Neural cell (in vitro differentiated cells): ENCODE measurements around the gene C13orf46. TPM values are rescaled to one million over a fixed set of nuclear protein-coding genes. Genes with fewer than 3 reads are reported as not detected.

Experiments
- H2AFZ ChIP-seq: fragments of 200-600, 300-800 bp; sonication (generic), shearing (Covaris generic); 2 replicates; pipeline ENCODE4 v1.6.0; 2014; ENCODE audit warnings: low read depth, mild to moderate bottlenecking, antibody characterized with exemption, low read length, moderate library complexity
- H3F3A ChIP-seq: fragments of 200-600 bp; shearing (Covaris generic); 2 replicates; pipeline ENCODE4 v1.6.1; 2016; ENCODE audit warnings: mild to moderate bottlenecking, moderate library complexity, mixed read lengths, antibody characterized with exemption, low read length; ENCODE audit not compliant: insufficient read depth, poor library complexity, severe bottlenecking
- H3K27ac ChIP-seq: fragments of 200-600, 300-800 bp; sonication (generic), shearing (Covaris generic); 2 replicates; pipeline ENCODE4 v1.5.1; 2014; ENCODE audit warnings: mild to moderate bottlenecking, low read length, moderate library complexity
- H3K27me3 ChIP-seq: fragments of 300-800, 200-600 bp; sonication (generic), shearing (Covaris generic); 2 replicates; pipeline ENCODE4 v1.6.0; 2014; ENCODE audit warnings: mild to moderate bottlenecking, low read depth, low read length, moderate library complexity; ENCODE audit not compliant: insufficient read depth
- H3K36me3 ChIP-seq: fragments of 300-800, 200-600 bp; sonication (generic), shearing (Covaris generic); 2 replicates; pipeline ENCODE4 v1.5.1; 2014; ENCODE audit warnings: mild to moderate bottlenecking, antibody characterized with exemption, low read length, moderate library complexity; ENCODE audit not compliant: insufficient read depth
- H3K4me2 ChIP-seq: fragments of 300-800, 200-600 bp; sonication (generic), shearing (Covaris generic); 2 replicates; pipeline ENCODE4 v1.6.0; 2014; ENCODE audit warnings: mild to moderate bottlenecking, low read length
- H3K4me3 ChIP-seq: fragments of 300-800, 200-600 bp; sonication (generic), shearing (Covaris generic); 2 replicates; pipeline ENCODE4 v1.5.1; 2014; ENCODE audit warnings: mild to moderate bottlenecking, low read length, moderate library complexity
- H3K79me2 ChIP-seq: fragments of 200-600 bp; shearing (Covaris generic); replicated peaks from 2 replicates; pipeline ENCODE4 v1.6.0; 2014; ENCODE audit warnings: mild to moderate bottlenecking, low read length, moderate library complexity; ENCODE audit not compliant: insufficient read depth
- H3K9ac ChIP-seq: fragments of 300-800, 200-600 bp; sonication (generic), shearing (Covaris generic); 2 replicates; pipeline ENCODE4 v1.6.1; 2016; ENCODE audit warnings: mild to moderate bottlenecking, low read length, mixed read lengths
- H3K9me2 ChIP-seq: fragments of 200-600 bp; shearing (Covaris generic); 2 replicates; pipeline ENCODE4 v1.6.1; 2016; ENCODE audit warnings: mild to moderate bottlenecking, low read length, mixed read lengths; ENCODE audit not compliant: insufficient read depth
- H3K9me3 ChIP-seq: fragments of 200-600, 300-800 bp; sonication (generic), shearing (Covaris generic); 2 replicates; pipeline ENCODE4 v1.6.1; 2016; ENCODE audit warnings: mild to moderate bottlenecking, mixed run types, low read length, moderate library complexity, mixed read lengths
- H4K20me1 ChIP-seq: fragments of 200-600 bp; shearing (Covaris generic); 2 replicates; pipeline ENCODE4 v1.6.1; 2016; ENCODE audit warnings: mild to moderate bottlenecking, mixed run types; ENCODE audit not compliant: insufficient read depth
- EP300 ChIP-seq: fragments of 450-650 bp; conservative IDR thresholded peaks from 2 replicates; pipeline ENCODE4 v1.6.1; 2014; ENCODE audit warnings: antibody characterized with exemption, mild to moderate bottlenecking, moderate library complexity; ENCODE audit not compliant: poor library complexity, severe bottlenecking
- EZH2 ChIP-seq: fragments of 200-600, 300-800 bp; shearing (Covaris generic), sonication (generic); IDR thresholded peaks from 2 replicates; pipeline ENCODE4 v1.6.1; 2014; ENCODE audit warnings: antibody characterized with exemption, low read length, borderline replicate concordance, mild to moderate bottlenecking; ENCODE audit not compliant: insufficient read depth, poor library complexity, severe bottlenecking
- MXI1 ChIP-seq: fragments of 450-650 bp; conservative IDR thresholded peaks from 2 replicates; pipeline ENCODE4 v1.6.1; 2014; ENCODE audit warnings: antibody characterized with exemption, mild to moderate bottlenecking; ENCODE audit not compliant: poor library complexity, severe bottlenecking
- POLR2AphosphoS5 ChIP-seq: IDR thresholded peaks from 2 replicates; pipeline ENCODE4 v1.6.1; 2012
- RAD21 ChIP-seq: fragments of 450-650 bp; conservative IDR thresholded peaks from 2 replicates; pipeline ENCODE4 v1.6.1; 2014; ENCODE audit warnings: antibody characterized with exemption, mild to moderate bottlenecking, moderate library complexity
- SMC3 ChIP-seq: fragments of 450-650 bp; conservative IDR thresholded peaks from 2 replicates; pipeline ENCODE4 v1.6.1; 2014; ENCODE audit warnings: antibody characterized with exemption, mild to moderate bottlenecking, moderate library complexity; ENCODE audit not compliant: poor library complexity
- TAF1 ChIP-seq: IDR thresholded peaks from 2 replicates; pipeline ENCODE4 v1.6.1; 2012; ENCODE audit warnings: low read depth
- polyA plus RNA-seq: library from polyadenylated mRNA; depleted of rRNA; stranded (reverse); fragments of >200 nt; gene quantifications from 2 replicates; pipeline ENCODE4 v1.2.3, GENCODE V29; 2014
- TF ChIP-seq, protein P1 (sequence below): IDR thresholded peaks from 2 replicates; pipeline ENCODE4 v1.6.1; 2012; ENCODE audit warnings: borderline replicate concordance
- TF ChIP-seq, protein P2 (sequence below): fragments of 450-650 bp; IDR thresholded peaks from 2 replicates; pipeline ENCODE4 v1.5.1; 2014; ENCODE audit warnings: antibody characterized with exemption, mild to moderate bottlenecking, moderate library complexity; ENCODE audit not compliant: poor library complexity, severe bottlenecking

The C13orf46 gene
- polyA plus RNA-seq, 1 donor from 2014 or later: not detected

DNA sequence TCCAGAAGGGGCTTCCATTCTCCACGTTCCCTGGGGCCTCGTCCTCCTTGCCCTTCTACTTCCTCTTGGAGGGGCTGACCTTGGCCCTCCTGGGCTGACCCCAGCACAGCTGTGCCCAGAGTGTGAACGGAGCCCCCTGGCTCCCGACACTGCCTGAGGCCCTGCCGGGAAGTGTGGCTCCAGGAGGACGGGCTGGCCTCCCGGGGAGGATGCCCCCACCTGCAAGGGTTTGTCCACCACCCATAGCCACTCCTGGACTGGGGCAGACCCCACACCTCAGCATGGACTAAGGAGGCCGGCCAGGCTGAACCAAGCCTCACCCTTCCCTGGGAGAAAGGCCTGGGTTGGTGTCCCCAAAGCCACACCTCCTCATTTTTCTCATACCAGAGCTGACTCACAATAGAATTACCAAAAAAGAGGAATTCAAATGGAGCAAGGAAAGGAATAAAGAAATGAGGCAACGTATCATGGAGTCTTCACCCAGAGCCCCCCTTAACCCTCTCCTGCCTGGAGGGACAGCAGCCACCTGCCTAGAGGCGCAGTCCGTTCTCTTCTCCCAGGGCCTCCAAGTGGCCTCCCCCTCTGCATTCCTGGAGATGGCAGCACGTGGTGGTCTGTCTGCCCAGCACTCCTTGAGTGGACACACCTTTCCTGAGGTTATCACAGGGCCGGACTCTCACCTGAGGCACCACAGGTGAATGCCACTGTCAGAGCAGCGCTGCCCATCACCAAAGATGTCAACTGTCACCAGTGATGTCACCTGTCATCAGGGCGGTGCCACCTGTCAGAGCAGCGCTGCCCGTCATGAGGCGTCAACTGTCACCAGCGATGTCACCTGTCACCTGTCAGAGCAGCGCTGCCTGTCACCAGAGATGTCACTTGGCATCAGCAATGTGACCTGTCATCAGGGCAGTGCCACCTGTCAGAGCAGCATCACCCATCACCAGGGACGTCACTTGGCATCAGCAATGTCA, 3.1 kb upstream of the C13orf46 start:
- H3K4me3 ChIP-seq: no peak overlapping the region
- H3K9me3 ChIP-seq: no peaks in the 10 kb centered on the region
- H3K27me3 ChIP-seq: no peaks in the 10 kb centered on the region
- H3K4me2 ChIP-seq: no peak overlapping the region
- H2AFZ ChIP-seq: no peak overlapping the region
- no peaks in the 10 kb centered on the region for H4K20me1 ChIP-seq
- no peaks in the 10 kb centered on the region for H3K36me3 ChIP-seq
- H3K9ac ChIP-seq: no peak overlapping the region
- H3K79me2 ChIP-seq: no peaks in the 10 kb centered on the region
- TF ChIP-seq, protein P1, sequence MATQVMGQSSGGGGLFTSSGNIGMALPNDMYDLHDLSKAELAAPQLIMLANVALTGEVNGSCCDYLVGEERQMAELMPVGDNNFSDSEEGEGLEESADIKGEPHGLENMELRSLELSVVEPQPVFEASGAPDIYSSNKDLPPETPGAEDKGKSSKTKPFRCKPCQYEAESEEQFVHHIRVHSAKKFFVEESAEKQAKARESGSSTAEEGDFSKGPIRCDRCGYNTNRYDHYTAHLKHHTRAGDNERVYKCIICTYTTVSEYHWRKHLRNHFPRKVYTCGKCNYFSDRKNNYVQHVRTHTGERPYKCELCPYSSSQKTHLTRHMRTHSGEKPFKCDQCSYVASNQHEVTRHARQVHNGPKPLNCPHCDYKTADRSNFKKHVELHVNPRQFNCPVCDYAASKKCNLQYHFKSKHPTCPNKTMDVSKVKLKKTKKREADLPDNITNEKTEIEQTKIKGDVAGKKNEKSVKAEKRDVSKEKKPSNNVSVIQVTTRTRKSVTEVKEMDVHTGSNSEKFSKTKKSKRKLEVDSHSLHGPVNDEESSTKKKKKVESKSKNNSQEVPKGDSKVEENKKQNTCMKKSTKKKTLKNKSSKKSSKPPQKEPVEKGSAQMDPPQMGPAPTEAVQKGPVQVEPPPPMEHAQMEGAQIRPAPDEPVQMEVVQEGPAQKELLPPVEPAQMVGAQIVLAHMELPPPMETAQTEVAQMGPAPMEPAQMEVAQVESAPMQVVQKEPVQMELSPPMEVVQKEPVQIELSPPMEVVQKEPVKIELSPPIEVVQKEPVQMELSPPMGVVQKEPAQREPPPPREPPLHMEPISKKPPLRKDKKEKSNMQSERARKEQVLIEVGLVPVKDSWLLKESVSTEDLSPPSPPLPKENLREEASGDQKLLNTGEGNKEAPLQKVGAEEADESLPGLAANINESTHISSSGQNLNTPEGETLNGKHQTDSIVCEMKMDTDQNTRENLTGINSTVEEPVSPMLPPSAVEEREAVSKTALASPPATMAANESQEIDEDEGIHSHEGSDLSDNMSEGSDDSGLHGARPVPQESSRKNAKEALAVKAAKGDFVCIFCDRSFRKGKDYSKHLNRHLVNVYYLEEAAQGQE: no peak
- TF ChIP-seq RAD21: no peak
- TF ChIP-seq TAF1: no peak
- peak; percentile 73 for TF ChIP-seq POLR2AphosphoS5
- peak; percentile 75 for TF ChIP-seq EP300
- TF ChIP-seq SMC3: no peak
- TF ChIP-seq, protein P2, sequence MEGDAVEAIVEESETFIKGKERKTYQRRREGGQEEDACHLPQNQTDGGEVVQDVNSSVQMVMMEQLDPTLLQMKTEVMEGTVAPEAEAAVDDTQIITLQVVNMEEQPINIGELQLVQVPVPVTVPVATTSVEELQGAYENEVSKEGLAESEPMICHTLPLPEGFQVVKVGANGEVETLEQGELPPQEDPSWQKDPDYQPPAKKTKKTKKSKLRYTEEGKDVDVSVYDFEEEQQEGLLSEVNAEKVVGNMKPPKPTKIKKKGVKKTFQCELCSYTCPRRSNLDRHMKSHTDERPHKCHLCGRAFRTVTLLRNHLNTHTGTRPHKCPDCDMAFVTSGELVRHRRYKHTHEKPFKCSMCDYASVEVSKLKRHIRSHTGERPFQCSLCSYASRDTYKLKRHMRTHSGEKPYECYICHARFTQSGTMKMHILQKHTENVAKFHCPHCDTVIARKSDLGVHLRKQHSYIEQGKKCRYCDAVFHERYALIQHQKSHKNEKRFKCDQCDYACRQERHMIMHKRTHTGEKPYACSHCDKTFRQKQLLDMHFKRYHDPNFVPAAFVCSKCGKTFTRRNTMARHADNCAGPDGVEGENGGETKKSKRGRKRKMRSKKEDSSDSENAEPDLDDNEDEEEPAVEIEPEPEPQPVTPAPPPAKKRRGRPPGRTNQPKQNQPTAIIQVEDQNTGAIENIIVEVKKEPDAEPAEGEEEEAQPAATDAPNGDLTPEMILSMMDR: no peak
- no peak for TF ChIP-seq EZH2
- no peak for TF ChIP-seq MXI1
- H3K9me2 ChIP-seq: no peaks in the 10 kb centered on the region
- no peaks in the 10 kb centered on the region for H3F3A ChIP-seq
- H3K27ac ChIP-seq: no peak overlapping the region

DNA sequence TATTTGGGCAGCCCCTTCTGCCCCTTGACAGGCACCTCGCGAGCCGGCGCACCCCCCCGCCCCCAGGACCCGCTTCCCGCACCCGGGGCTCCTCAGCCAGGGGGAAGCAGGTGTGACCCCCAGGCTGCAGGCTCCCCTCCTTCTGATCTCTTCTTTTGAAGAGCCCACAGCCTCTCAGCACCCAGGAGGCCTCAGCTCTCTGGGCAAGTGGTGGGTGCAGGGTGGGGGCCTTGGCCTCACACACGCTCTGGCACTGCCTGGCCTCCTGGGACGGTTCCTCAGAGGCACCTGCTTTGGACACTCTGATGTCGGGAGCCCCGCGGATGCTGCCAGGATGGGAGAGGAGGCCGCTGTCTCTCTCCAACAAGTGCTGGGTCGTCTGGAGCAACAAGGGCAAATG, 1.5 kb upstream of the C13orf46 start:
- Histone ChIP-seq H4K20me1 (no peaks in the 10 kb centered on the region), H2AFZ (no peak overlapping the region), H3K79me2 (no peaks in the 10 kb centered on the region), H3K4me2 (no peak overlapping the region), H3K36me3 (no peaks in the 10 kb centered on the region), H3K9me2 (no peaks in the 10 kb centered on the region), H3F3A (no peaks in the 10 kb centered on the region), H3K9ac (no peak overlapping the region), H3K27me3 (no peaks in the 10 kb centered on the region), H3K4me3 (no peak overlapping the region), H3K9me3 (no peaks in the 10 kb centered on the region), H3K27ac (no peak overlapping the region)
- no peak for TF ChIP-seq EZH2
- TF ChIP-seq, protein P1: no peak
- TF ChIP-seq SMC3: no peak
- TF ChIP-seq MXI1: no peak
- TF ChIP-seq EP300: no peak
- TF ChIP-seq, protein P2: no peak
- no peak for TF ChIP-seq RAD21
- TF ChIP-seq POLR2AphosphoS5: no peak
- no peak for TF ChIP-seq TAF1
